Immature natural killer cell (primary cell): ENCODE results near the gene FAT1. TPM values are rescaled to one million over a fixed set of nuclear protein-coding genes. Genes with fewer than 3 reads are reported as not detected.
"Not testable (repeated sequence)": the region's sequence is repeated elsewhere in the genome, so short reads cannot be mapped to it uniquely, and the experiment has no call there.

Experiments used
- DNase-seq, 3 donors: peaks; one replicate each; pipeline ENCODE4 v3.0.0; 2022; ENCODE audit warnings: mixed read lengths in 1 of 3
- H3K27ac Mint-ChIP-seq, 6 donors: one replicate each; pipeline ENCODE4 v1.8.0; 2020; ENCODE audit warnings: mixed read lengths in 6 of 6, mild to moderate bottlenecking in 5 of 6, inconsistent platforms in 4 of 6, moderate library complexity in 3 of 6
- H3K27me3 Mint-ChIP-seq, 3 donors: one replicate each; pipeline ENCODE4 v1.8.0; 2020 to 2021; ENCODE audit warnings: low read depth in 3 of 3, mild to moderate bottlenecking in 3 of 3, mixed read lengths in 3 of 3, moderate library complexity in 3 of 3, inconsistent platforms in 1 of 3
- H3K36me3 Mint-ChIP-seq, 3 donors: one replicate each; pipeline ENCODE4 v1.8.0; 2020; ENCODE audit warnings: mixed read lengths in 3 of 3, inconsistent platforms in 2 of 3, mild to moderate bottlenecking in 2 of 3
- H3K4me1 Mint-ChIP-seq, 2 donors: one replicate each; pipeline ENCODE4 v1.8.0; 2020; ENCODE audit warnings: inconsistent platforms in 2 of 2, mild to moderate bottlenecking in 2 of 2, mixed read lengths in 2 of 2, moderate library complexity in 1 of 2
- H3K4me3 Mint-ChIP-seq, 5 donors: one replicate each; pipeline ENCODE4 v1.8.0; 2020; ENCODE audit warnings: mild to moderate bottlenecking in 5 of 5, mixed read lengths in 5 of 5, inconsistent platforms in 3 of 5, moderate library complexity in 3 of 5
- H3K9me3 Mint-ChIP-seq, 6 donors: one replicate each; pipeline ENCODE4 v1.8.0; 2020; ENCODE audit warnings: mild to moderate bottlenecking in 6 of 6, mixed read lengths in 6 of 6, inconsistent platforms in 4 of 6, moderate library complexity in 3 of 6
- polyA plus RNA-seq, 3 donors: library from polyadenylated mRNA; unstranded; fragments of 300-500 nt; fragmentation: Illumina TruSeq; gene quantifications; one replicate each; pipeline ENCODE4 v1.2.3, GENCODE V29; 2021

The FAT1 gene
- polyA plus RNA-seq, 3 donors from 2014 or later = not detected

- H3K4me1 Mint-ChIP-seq = no peaks in the 10 kb centered on the region
- peaks cover 0 to 3% (median 1%) of the 10 kb centered on the region in 3 donors for H3K27me3 Mint-ChIP-seq
- H3K4me3 Mint-ChIP-seq = no peak overlapping the region
- peaks cover 0 to 10% (median 3%) of the 10 kb centered on the region in 6 donors for H3K9me3 Mint-ChIP-seq
- no peak overlapping the region for H3K27ac Mint-ChIP-seq
- no peak for DNase-seq
- no peaks in the 10 kb centered on the region for H3K36me3 Mint-ChIP-seq
Measured at GRCh38 chr4:186666750-186667149, 56.9 kb downstream of the FAT1 start.

- no peak overlapping the region for H3K4me3 Mint-ChIP-seq
- no peak for DNase-seq
Measured at GRCh38 chr4:186666252-186666651, 57.4 kb downstream of the FAT1 start.

GRCh38 chr4:186660403-186660802 lies 63.3 kb downstream of the FAT1 start:
- Mint-ChIP-seq H3K27me3 (peaks cover 0 to 4% (median 4%) of the 10 kb centered on the region in 3 donors), H3K4me3 (no peak overlapping the region), H3K4me1 (no peaks in the 10 kb centered on the region), H3K9me3 (peaks cover 0 to 6% (median 2%) of the 10 kb centered on the region in 6 donors), H3K36me3 (no peaks in the 10 kb centered on the region), H3K27ac (no peak overlapping the region)
- no peak for DNase-seq

More at GRCh38 chr4:186666252-186666651, 57.4 kb downstream of the FAT1 start:
- Mint-ChIP-seq H3K4me1 (no peaks in the 10 kb centered on the region), H3K36me3 (no peaks in the 10 kb centered on the region), H3K27me3 (peaks cover 0 to 3% (median 1%) of the 10 kb centered on the region in 3 donors), H3K27ac (no peak overlapping the region), H3K9me3 (peaks cover 0 to 10% (median 3%) of the 10 kb centered on the region in 6 donors)

GRCh38 chr4:186659935-186660334 lies 63.7 kb downstream of the FAT1 start:
- Mint-ChIP-seq H3K4me3 (no peak overlapping the region), H3K27ac (no peak overlapping the region), H3K36me3 (no peaks in the 10 kb centered on the region), H3K4me1 (no peaks in the 10 kb centered on the region), H3K27me3 (peaks cover 0 to 4% (median 4%) of the 10 kb centered on the region in 3 donors), H3K9me3 (peaks cover 0 to 6% (median 2%) of the 10 kb centered on the region in 6 donors)
- DNase-seq = no peak

- H3K27me3 Mint-ChIP-seq, DNase-seq, H3K4me1 Mint-ChIP-seq, H3K36me3 Mint-ChIP-seq, H3K9me3 Mint-ChIP-seq, H3K27ac Mint-ChIP-seq, H3K4me3 Mint-ChIP-seq: not testable (repeated sequence)
Measured at GRCh38 chr4:186659456-186659855, 64.2 kb downstream of the FAT1 start.

GRCh38 chr4:186658657-186659056 lies 65.0 kb downstream of the FAT1 start:
- H3K4me1 Mint-ChIP-seq = no peaks in the 10 kb centered on the region
- no peaks in the 10 kb centered on the region for H3K36me3 Mint-ChIP-seq
- no peak for DNase-seq
- H3K27me3 Mint-ChIP-seq = peaks cover 0 to 4% (median 4%) of the 10 kb centered on the region in 3 donors
- H3K4me3 Mint-ChIP-seq = no peak overlapping the region
- peaks cover 0 to 6% (median 2%) of the 10 kb centered on the region in 6 donors for H3K9me3 Mint-ChIP-seq
- no peak overlapping the region for H3K27ac Mint-ChIP-seq

GRCh38 chr4:186657764-186658163 lies 65.9 kb downstream of the FAT1 start:
- DNase-seq = no peak
- Mint-ChIP-seq H3K9me3 (peaks cover 0 to 6% (median 2%) of the 10 kb centered on the region in 6 donors), H3K4me1 (no peaks in the 10 kb centered on the region), H3K4me3 (no peak overlapping the region), H3K27me3 (peaks cover 0 to 4% (median 4%) of the 10 kb centered on the region in 3 donors), H3K36me3 (no peaks in the 10 kb centered on the region), H3K27ac (no peak overlapping the region)

GRCh38 chr4:186653969-186654368 lies 69.7 kb downstream of the FAT1 start:
- peaks cover 0 to 6% (median 3%) of the 10 kb centered on the region in 6 donors for H3K9me3 Mint-ChIP-seq
- H3K36me3 Mint-ChIP-seq = no peaks in the 10 kb centered on the region
- peaks cover 0 to 4% (median 4%) of the 10 kb centered on the region in 3 donors for H3K27me3 Mint-ChIP-seq
- H3K4me1 Mint-ChIP-seq = no peaks in the 10 kb centered on the region
- no peak overlapping the region for H3K27ac Mint-ChIP-seq
- H3K4me3 Mint-ChIP-seq = no peak overlapping the region
- DNase-seq = no peak

GRCh38 chr4:186651624-186652023 lies 72.0 kb downstream of the FAT1 start:
- Mint-ChIP-seq H3K4me3 (no peak overlapping the region), H3K27ac (no peak overlapping the region), H3K36me3 (no peaks in the 10 kb centered on the region), H3K9me3 (peaks cover 0 to 4% (median 0%) of the 10 kb centered on the region in 6 donors), H3K27me3 (peaks cover 0 to 4% (median 2%) of the 10 kb centered on the region in 3 donors), H3K4me1 (no peaks in the 10 kb centered on the region)
- no peak for DNase-seq

- Mint-ChIP-seq H3K9me3 (peaks cover 0 to 4% (median 0%) of the 10 kb centered on the region in 6 donors), H3K27me3 (peaks cover 0 to 2% (median 1%) of the 10 kb centered on the region in 3 donors), H3K4me3 (no peak overlapping the region), H3K4me1 (no peaks in the 10 kb centered on the region), H3K36me3 (no peaks in the 10 kb centered on the region), H3K27ac (no peak overlapping the region)
- DNase-seq = no peak
Measured at GRCh38 chr4:186651181-186651603, 72.5 kb downstream of the FAT1 start.

- DNase-seq = no peak
- H3K4me3 Mint-ChIP-seq = no peak overlapping the region
- H3K27ac Mint-ChIP-seq = no peak overlapping the region
- H3K36me3 Mint-ChIP-seq = no peaks in the 10 kb centered on the region
- H3K9me3 Mint-ChIP-seq = peaks cover 0 to 4% (median 0%) of the 10 kb centered on the region in 6 donors
- H3K27me3 Mint-ChIP-seq = peaks cover 0 to 1% (median 0%) of the 10 kb centered on the region in 3 donors
- no peaks in the 10 kb centered on the region for H3K4me1 Mint-ChIP-seq
Measured at GRCh38 chr4:186650401-186651180, 73.1 kb downstream of the FAT1 start.

GRCh38 chr4:186647821-186648220 lies 75.8 kb downstream of the FAT1 start:
- Mint-ChIP-seq H3K9me3 (peaks cover 0 to 4% (median 2%) of the 10 kb centered on the region in 6 donors), H3K4me3 (no peak overlapping the region), H3K4me1 (no peaks in the 10 kb centered on the region), H3K27me3 (peaks cover 0 to 2% (median 1%) of the 10 kb centered on the region in 3 donors), H3K27ac (no peak overlapping the region), H3K36me3 (no peaks in the 10 kb centered on the region)
- DNase-seq = no peak

- no peak for DNase-seq
- H3K9me3 Mint-ChIP-seq = peaks cover 0 to 4% (median 2%) of the 10 kb centered on the region in 6 donors
- H3K36me3 Mint-ChIP-seq = no peaks in the 10 kb centered on the region
- H3K27ac Mint-ChIP-seq = no peak overlapping the region
- peaks cover 0 to 2% (median 0%) of the 10 kb centered on the region in 3 donors for H3K27me3 Mint-ChIP-seq
- no peak overlapping the region for H3K4me3 Mint-ChIP-seq
- no peaks in the 10 kb centered on the region for H3K4me1 Mint-ChIP-seq
Measured at GRCh38 chr4:186644737-186645261, 78.9 kb downstream of the FAT1 start.

GRCh38 chr4:186644311-186644638 lies 79.4 kb downstream of the FAT1 start:
- peaks cover 0 to 4% (median 2%) of the 10 kb centered on the region in 6 donors for H3K9me3 Mint-ChIP-seq
- no peak overlapping the region for H3K27ac Mint-ChIP-seq
- peaks cover 0 to 5% (median 0%) of the 10 kb centered on the region in 3 donors for H3K27me3 Mint-ChIP-seq
- no peak overlapping the region for H3K4me3 Mint-ChIP-seq
- H3K36me3 Mint-ChIP-seq = no peaks in the 10 kb centered on the region
- H3K4me1 Mint-ChIP-seq = no peaks in the 10 kb centered on the region
- no peak for DNase-seq
